HFF-Myc (cell line): ENCODE data around the gene CD48.

Source experiments
- DNase-seq: peaks from one replicate; pipeline ENCODE4 v3.0.0-alpha.2; 2011; ENCODE audit warnings: low read depth; ENCODE audit errors: extremely low read depth
- H3K4me3 ChIP-seq: replicated peaks from 2 replicates; pipeline ENCODE4 v1.5.1; 2011; ENCODE audit warnings: low read depth, mild to moderate bottlenecking, control low read depth, low read length
- CTCF ChIP-seq: IDR thresholded peaks from 2 replicates; pipeline ENCODE4 v1.5.1; 2012; ENCODE audit warnings: mild to moderate bottlenecking, low read depth, low read length, control low read depth; ENCODE audit errors: missing control alignments

CD48 gene

GRCh38 chr1:160645386-160646130, 66.1 kb downstream of the CD48 start:
- H3K4me3 ChIP-seq: no peak overlapping the region
- no peak for TF ChIP-seq CTCF
- DNase-seq: no peak

GRCh38 chr1:160644399-160644798, 67.2 kb downstream of the CD48 start:
- no peak for DNase-seq
- no peak for TF ChIP-seq CTCF
- H3K4me3 ChIP-seq: no peak overlapping the region

GRCh38 chr1:160643138-160643537, 68.5 kb downstream of the CD48 start:
- no peak overlapping the region for H3K4me3 ChIP-seq
- DNase-seq: no peak

GRCh38 chr1:160642281-160642644, 69.4 kb downstream of the CD48 start:
- H3K4me3 ChIP-seq: no peak overlapping the region
- TF ChIP-seq CTCF: no peak
- DNase-seq: no peak

More at GRCh38 chr1:160643138-160643537, 68.5 kb downstream of the CD48 start:
- TF ChIP-seq CTCF: no peak

GRCh38 chr1:160641323-160642280, 70.0 kb downstream of the CD48 start:
- H3K4me3 ChIP-seq: no peak overlapping the region
- no peak for TF ChIP-seq CTCF
- DNase-seq: no peak

GRCh38 chr1:160640359-160641123, 71.1 kb downstream of the CD48 start:
- H3K4me3 ChIP-seq: no peak overlapping the region
- DNase-seq: no peak
- no peak for TF ChIP-seq CTCF
